ENCODE measurements around the gene PRH1. TPM values are rescaled to one million over a fixed set of nuclear protein-coding genes. Genes with fewer than 3 reads are reported as not detected.
A peak's percentile ranks its signal among the peaks of the same experiment; 100 is the strongest.

The PRH1 gene
- total RNA-seq (10 to 100 TPM in 2 of 4 donors, 1 to 10 TPM in 2; 4.6 to 14.5 (median 8.9) TPM), polyA plus RNA-seq (1.8 TPM)
- long read RNA-seq, donor 1, result 0 reads
- long read RNA-seq, donor 2, result 0 reads
- long read RNA-seq, donor 3, partial matches to known transcripts, result 1 of 3 reads
- long read RNA-seq, donor 3, other reads (novel, unspliced or antisense), result 2 of 3 reads
- long read RNA-seq, donor 4, result 0 reads

DNA sequence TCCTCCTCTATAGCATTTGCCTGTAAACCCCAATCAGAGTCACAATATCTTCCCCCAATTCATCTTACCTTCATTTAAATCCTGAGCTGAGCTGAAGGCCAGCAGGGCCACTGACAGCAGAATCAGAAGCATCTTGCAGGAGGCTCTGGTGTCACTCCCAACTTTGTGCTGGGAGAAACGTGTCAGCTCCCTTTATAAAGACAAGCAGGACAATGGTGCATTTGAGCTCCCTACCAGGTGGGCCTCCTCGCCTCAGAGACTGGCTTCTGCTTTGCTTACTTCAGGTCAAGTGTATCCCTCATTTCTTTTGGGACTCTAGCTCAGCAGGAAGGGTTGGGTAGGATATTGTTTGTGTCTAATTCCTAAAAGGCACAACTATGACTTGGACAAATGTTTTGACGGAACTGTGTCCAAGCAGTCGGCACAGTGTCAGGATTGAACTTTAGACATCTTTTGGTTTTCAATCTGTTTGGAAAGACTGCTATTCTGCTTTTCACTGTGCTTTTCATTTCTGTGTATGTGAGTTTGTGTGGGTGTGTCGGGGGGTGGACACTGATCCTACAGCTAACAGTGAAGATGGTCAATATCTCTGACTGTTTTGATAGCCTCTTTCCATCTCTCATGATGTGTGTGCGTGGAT is at the start of gene PRH1:
Gene PRH1, minus strand, starts transcription at position 170 of the 640 bp plus-strand sequence. Its CDS starts 38 bp downstream, at position 132.
- no peak within 1 kb of the TSS for H3K4me3 ChIP-seq (ENCODE audit: low read length)
- ATAC-seq, result no peak
- WGBS, result 95% methylated on average over 6 of the region's 6 CpGs
- no peaks in the 10 kb centered on the region for H3K4me1 ChIP-seq (ENCODE audit: control insufficient read depth, insufficient read depth, low read length)
- intact Hi-C loops (cut with DNase I), result no loop called here
- DNase-seq, result no peak
- H3K9me3 ChIP-seq (ENCODE audit: control insufficient read depth, low read length), result no peaks in the 10 kb centered on the region
- no peak within 1 kb of the TSS for H3K27ac ChIP-seq (ENCODE audit: low read length)
- H3K27me3 ChIP-seq (ENCODE audit: control insufficient read depth, insufficient read depth), result no peaks in the 10 kb centered on the region

DNA sequence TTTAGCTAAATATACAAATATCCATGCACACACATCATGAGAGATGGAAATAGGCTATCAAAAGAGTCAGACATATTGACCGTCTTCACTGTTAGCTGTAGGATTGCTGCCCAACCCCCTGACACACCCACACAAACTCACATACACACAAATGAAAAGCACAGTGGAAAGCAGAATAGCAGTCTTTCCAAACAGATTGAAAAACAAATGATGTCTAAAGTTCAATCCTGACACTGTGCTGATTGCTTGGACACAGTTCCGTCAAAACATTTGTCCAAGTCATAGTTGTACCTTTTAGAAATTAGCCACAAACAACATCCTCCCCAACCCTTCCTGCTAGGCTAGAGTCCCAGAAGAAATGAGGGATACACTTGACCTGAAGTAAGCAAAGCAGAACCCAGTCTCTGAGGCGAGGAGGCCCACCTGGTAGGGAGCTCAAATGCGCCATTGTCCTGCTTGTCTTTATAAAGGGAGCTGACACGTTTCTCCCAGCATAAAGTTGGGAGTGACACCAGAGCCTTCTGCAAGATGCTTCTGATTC is 44.8 kb upstream of the PRH1 start, which contains the start of gene PRH2:
Gene PRH2, plus strand, starts transcription at position 491 of the 541 bp plus-strand sequence. Its CDS starts 38 bp downstream, at position 529.
- H3K27ac ChIP-seq (ENCODE audit: low read length), result no peak within 1 kb of the TSS
- no peaks in the 10 kb centered on the region for H3K9me3 ChIP-seq (ENCODE audit: control insufficient read depth, low read length)
- H3K4me3 ChIP-seq (ENCODE audit: low read length), result no peak within 1 kb of the TSS
- H3K27me3 ChIP-seq (ENCODE audit: control insufficient read depth, insufficient read depth), result no peaks in the 10 kb centered on the region
- WGBS, result 95% methylated on average over 5 of the region's 5 CpGs
- ATAC-seq (no peak), DNase-seq (no peak)
- intact Hi-C loops (cut with DNase I), result no loop called here
- no peaks in the 10 kb centered on the region for H3K4me1 ChIP-seq (ENCODE audit: control insufficient read depth, insufficient read depth, low read length)

GRCh38 chr12:10926269-10926668 is 42.2 kb upstream of the PRH1 start:
- WGBS, result 88% methylated on average over 5 of the region's 5 CpGs
- intact Hi-C loops (cut with DNase I), result no loop called here
- no peak overlapping the region for H3K4me3 ChIP-seq (ENCODE audit: low read length)
- no peak overlapping the region for H3K27ac ChIP-seq (ENCODE audit: low read length)
- no peak for ATAC-seq
- H3K27me3 ChIP-seq (ENCODE audit: control insufficient read depth, insufficient read depth), result no peaks in the 10 kb centered on the region
- no peak for DNase-seq
- no peaks in the 10 kb centered on the region for H3K4me1 ChIP-seq (ENCODE audit: control insufficient read depth, insufficient read depth, low read length)
- no peaks in the 10 kb centered on the region for H3K9me3 ChIP-seq (ENCODE audit: control insufficient read depth, low read length)

GRCh38 chr12:10919809-10920208 is 35.8 kb upstream of the PRH1 start:
- Histone ChIP-seq H3K27me3 (ENCODE audit: control insufficient read depth, insufficient read depth) (no peaks in the 10 kb centered on the region), H3K27ac (ENCODE audit: low read length) (no peak overlapping the region), H3K4me1 (ENCODE audit: control insufficient read depth, insufficient read depth, low read length) (no peaks in the 10 kb centered on the region), H3K9me3 (ENCODE audit: control insufficient read depth, low read length) (no peaks in the 10 kb centered on the region), H3K4me3 (ENCODE audit: low read length) (no peak overlapping the region)
- intact Hi-C loops (cut with DNase I), result no loop called here
- ATAC-seq (no peak), DNase-seq (no peak)
- WGBS, result 83% methylated on average over 1 of the region's 1 CpG

DNA sequence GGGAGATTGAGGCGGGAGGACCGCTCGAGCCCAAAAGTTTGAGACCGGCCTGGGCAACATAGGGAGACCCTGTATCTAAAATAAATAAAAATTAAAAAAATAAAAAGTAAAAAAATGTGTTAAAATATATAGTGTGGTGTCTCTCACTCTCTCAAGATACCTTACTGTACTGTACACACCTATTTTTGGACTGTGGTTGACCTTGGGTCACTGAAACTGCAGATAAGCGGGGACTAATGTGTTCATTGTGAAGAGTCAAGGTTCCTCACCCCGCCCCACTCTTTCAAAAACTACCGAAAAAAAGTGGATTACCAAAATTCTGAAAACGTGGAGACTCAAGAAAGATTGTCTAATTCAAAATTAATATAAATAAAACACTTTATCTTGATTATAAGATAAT is 26.3 kb upstream of the PRH1 start:
- intact Hi-C loops (cut with DNase I), result no loop called here
- DNase-seq (peak in 1 of 3 donors; percentile 18), ATAC-seq (no peak)
- Histone ChIP-seq H3K9me3 (ENCODE audit: control insufficient read depth, low read length) (no peaks in the 10 kb centered on the region), H3K27me3 (ENCODE audit: control insufficient read depth, insufficient read depth) (no peaks in the 10 kb centered on the region), H3K27ac (ENCODE audit: low read length) (no peak overlapping the region), H3K4me3 (ENCODE audit: low read length) (no peak overlapping the region), H3K4me1 (ENCODE audit: control insufficient read depth, insufficient read depth, low read length) (no peaks in the 10 kb centered on the region)
- 87% methylated on average over 8 of the region's 8 CpGs for WGBS

GRCh38 chr12:10909462-10909861 is 25.4 kb upstream of the PRH1 start, which contains the start of gene TAS2R13:
Gene TAS2R13, minus strand, starts transcription at chr12:10909562. Its CDS starts 264 bp downstream, at chr12:10909298.
- Histone ChIP-seq H3K27me3 (ENCODE audit: control insufficient read depth, insufficient read depth) (no peaks in the 10 kb centered on the region), H3K4me3 (ENCODE audit: low read length) (no peak within 1 kb of the TSS), H3K4me1 (ENCODE audit: control insufficient read depth, insufficient read depth, low read length) (no peaks in the 10 kb centered on the region), H3K27ac (ENCODE audit: low read length) (no peak within 1 kb of the TSS), H3K9me3 (ENCODE audit: control insufficient read depth, low read length) (no peaks in the 10 kb centered on the region)
- WGBS, result 86% methylated on average over 1 of the region's 1 CpG
- intact Hi-C loops (cut with DNase I), result no loop called here
- no peak for ATAC-seq
- no peak for DNase-seq

DNA sequence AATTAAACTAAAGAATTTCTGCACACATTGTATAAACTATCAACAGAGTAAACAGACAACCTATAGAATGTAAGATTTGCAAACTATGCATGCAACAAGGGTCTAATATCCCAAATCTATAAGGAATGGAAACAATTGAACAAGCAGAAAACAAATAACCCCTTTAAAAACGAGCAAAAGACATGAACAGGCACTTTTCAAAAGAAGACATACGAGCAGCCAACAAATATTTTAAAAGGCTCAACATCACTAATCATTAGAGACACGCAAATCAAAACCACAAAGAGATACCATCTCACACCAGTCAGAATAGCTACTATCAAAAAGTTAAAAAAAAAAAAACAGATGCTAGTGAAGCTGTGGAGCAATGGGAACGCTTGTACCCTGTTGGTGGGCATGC is 20.6 kb upstream of the PRH1 start:
- Histone ChIP-seq H3K27ac (ENCODE audit: low read length) (no peak overlapping the region), H3K4me1 (ENCODE audit: control insufficient read depth, insufficient read depth, low read length) (no peaks in the 10 kb centered on the region), H3K9me3 (ENCODE audit: control insufficient read depth, low read length) (no peaks in the 10 kb centered on the region), H3K27me3 (ENCODE audit: control insufficient read depth, insufficient read depth) (no peaks in the 10 kb centered on the region), H3K4me3 (ENCODE audit: low read length) (no peak overlapping the region)
- DNase-seq (no peak), ATAC-seq (no peak)
- intact Hi-C loops (cut with DNase I), result no loop called here
- whole genome bisulfite sequencing, result 97% methylated on average over 4 of the region's 4 CpGs

DNA sequence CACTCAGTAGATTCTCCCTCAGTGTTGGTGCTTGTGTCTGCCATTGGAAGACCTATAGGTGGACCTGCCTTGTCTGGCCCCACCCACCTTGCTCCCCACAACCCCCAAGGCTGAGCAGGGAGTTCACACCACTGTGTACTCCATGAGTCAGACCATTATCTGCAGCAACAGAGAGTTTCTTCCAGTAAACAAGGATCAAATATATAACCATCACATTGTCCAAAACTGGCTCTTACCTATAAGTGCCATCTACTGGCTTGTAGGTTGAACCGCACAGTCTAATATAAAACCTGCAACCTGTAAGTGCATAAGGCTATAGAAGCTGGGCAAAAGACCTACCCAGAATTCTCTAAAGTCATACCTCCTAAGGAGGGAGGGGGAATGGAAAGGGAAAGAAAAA is 17.4 kb upstream of the PRH1 start:
- 99% methylated on average over 1 of the region's 1 CpG for whole genome bisulfite sequencing
- Histone ChIP-seq H3K4me3 (ENCODE audit: low read length) (no peak overlapping the region), H3K27ac (ENCODE audit: low read length) (no peak overlapping the region), H3K9me3 (ENCODE audit: control insufficient read depth, low read length) (no peaks in the 10 kb centered on the region), H3K27me3 (ENCODE audit: control insufficient read depth, insufficient read depth) (no peaks in the 10 kb centered on the region), H3K4me1 (ENCODE audit: control insufficient read depth, insufficient read depth, low read length) (no peaks in the 10 kb centered on the region)
- intact Hi-C loops (cut with DNase I), result no loop called here
- no peak for DNase-seq
- peak in 1 of 2 donors; percentile 22 for ATAC-seq

DNA sequence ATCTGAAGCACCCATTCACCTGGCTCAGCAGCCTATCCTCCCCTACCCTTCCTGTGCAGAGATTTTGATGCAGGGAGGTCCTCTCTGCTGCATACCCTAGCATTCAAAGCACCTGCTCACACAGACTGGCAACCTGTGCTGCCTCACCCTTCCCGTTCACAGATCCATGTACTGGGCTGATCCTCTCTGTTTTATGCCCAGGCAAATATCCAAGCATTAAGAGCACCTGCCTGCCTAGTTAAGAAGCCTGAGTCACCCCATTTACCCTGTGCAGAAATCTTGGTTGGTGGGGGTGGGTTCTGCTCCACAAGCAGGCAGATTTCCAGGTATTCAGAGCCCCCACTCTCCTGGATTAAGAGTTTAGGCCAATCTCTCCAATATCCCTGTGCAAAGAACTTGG is 16.9 kb upstream of the PRH1 start:
- no peak for DNase-seq
- intact Hi-C loops (cut with DNase I), result no loop called here
- WGBS, result 95% methylated on average over 1 of the region's 1 CpG
- Histone ChIP-seq H3K4me1 (ENCODE audit: control insufficient read depth, insufficient read depth, low read length) (no peaks in the 10 kb centered on the region), H3K27me3 (ENCODE audit: control insufficient read depth, insufficient read depth) (no peaks in the 10 kb centered on the region), H3K4me3 (ENCODE audit: low read length) (no peak overlapping the region), H3K9me3 (ENCODE audit: control insufficient read depth, low read length) (no peaks in the 10 kb centered on the region), H3K27ac (ENCODE audit: low read length) (no peak overlapping the region)
- ATAC-seq, result no peak

GRCh38 chr12:10900530-10900929 is 16.5 kb upstream of the PRH1 start:
- Histone ChIP-seq H3K4me3 (ENCODE audit: low read length) (no peak overlapping the region), H3K27ac (ENCODE audit: low read length) (no peak overlapping the region), H3K27me3 (ENCODE audit: control insufficient read depth, insufficient read depth) (no peaks in the 10 kb centered on the region), H3K9me3 (ENCODE audit: control insufficient read depth, low read length) (no peaks in the 10 kb centered on the region), H3K4me1 (ENCODE audit: control insufficient read depth, insufficient read depth, low read length) (no peaks in the 10 kb centered on the region)
- intact Hi-C loops (cut with DNase I), result no loop called here
- WGBS, result 96% methylated on average over 1 of the region's 1 CpG
- no peak for DNase-seq
- no peak for ATAC-seq

DNA sequence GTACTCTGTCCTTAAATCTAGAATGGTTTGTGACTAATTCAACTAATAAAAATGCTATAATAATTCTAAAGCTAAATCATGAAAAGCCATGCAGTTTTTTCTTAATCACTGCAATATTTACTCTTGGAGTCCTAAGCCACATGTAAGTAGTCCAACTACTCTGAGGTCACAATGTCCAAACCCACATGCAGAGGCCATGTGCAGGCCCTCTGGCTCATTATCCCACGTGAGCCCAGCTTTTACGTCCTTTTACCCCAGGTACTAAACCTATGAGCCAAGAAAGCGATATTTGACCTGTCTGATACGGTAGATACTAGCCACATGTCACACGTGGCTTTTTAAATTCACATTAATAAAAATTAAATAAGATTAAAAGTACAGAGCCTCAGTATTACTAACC is 12.8 kb upstream of the PRH1 start:
- intact Hi-C loops (cut with DNase I), result no loop called here
- no peak overlapping the region for H3K27ac ChIP-seq (ENCODE audit: low read length)
- no peak overlapping the region for H3K4me3 ChIP-seq (ENCODE audit: low read length)
- DNase-seq (no peak), ATAC-seq (no peak)
- H3K9me3 ChIP-seq (ENCODE audit: control insufficient read depth, low read length), result no peaks in the 10 kb centered on the region
- H3K4me1 ChIP-seq (ENCODE audit: control insufficient read depth, insufficient read depth, low read length), result no peaks in the 10 kb centered on the region
- WGBS, result 96% methylated on average over 5 of the region's 5 CpGs
- H3K27me3 ChIP-seq (ENCODE audit: control insufficient read depth, insufficient read depth), result no peaks in the 10 kb centered on the region
